HK-2 (cell line): ENCODE data around the gene CA6.
A peak's percentile ranks its signal among the peaks of the same experiment; 100 is the strongest.
"Not testable (repeated sequence)": the region's sequence is repeated elsewhere in the genome, so short reads cannot be mapped to it uniquely, and the experiment has no call there.

Source experiments
- DNase-seq: peaks from one replicate; pipeline ENCODE4 v3.0.0-alpha.2; 2018; ENCODE audit not compliant: unreplicated experiment

Gene CA6

GRCh38 chr1:8969937-8970336, 24.3 kb downstream of the CA6 start:
- DNase-seq = no peak

GRCh38 chr1:8970870-8971337, 25.2 kb downstream of the CA6 start:
- no peak for DNase-seq

- peak; percentile 30 for DNase-seq
These were observed 28.9 kb downstream of the CA6 start for GRCh38 chr1:8974551-8974950.

GRCh38 chr1:8976338-8976737, 30.7 kb downstream of the CA6 start:
- no peak for DNase-seq

- no peak for DNase-seq
These were observed 31.3 kb downstream of the CA6 start for GRCh38 chr1:8976896-8977450.

- no peak for DNase-seq
These were observed 35.0 kb downstream of the CA6 start for GRCh38 chr1:8980656-8981055.

- no peak for DNase-seq
These were observed 35.5 kb downstream of the CA6 start for GRCh38 chr1:8981169-8981568.

GRCh38 chr1:8984203-8984602, 38.5 kb downstream of the CA6 start:
- DNase-seq = no peak

- no peak for DNase-seq
These were observed 39.3 kb downstream of the CA6 start for GRCh38 chr1:8984990-8985389.

GRCh38 chr1:8985915-8986813, 40.5 kb downstream of the CA6 start:
- DNase-seq = peak; percentile 81

- no peak for DNase-seq
These were observed 41.1 kb downstream of the CA6 start for GRCh38 chr1:8986814-8987190.

GRCh38 chr1:8987881-8988617, 42.4 kb downstream of the CA6 start:
- peak; percentile 30 for DNase-seq

- no peak for DNase-seq
These were observed 42.9 kb downstream of the CA6 start for GRCh38 chr1:8988618-8988967.

GRCh38 chr1:8989061-8989460, 43.4 kb downstream of the CA6 start:
- no peak for DNase-seq

- no peak for DNase-seq
These were observed 44.2 kb downstream of the CA6 start for GRCh38 chr1:8989821-8990220.

- no peak for DNase-seq
These were observed 47.4 kb downstream of the CA6 start for GRCh38 chr1:8992936-8993687.

- DNase-seq = not testable (repeated sequence)
These were observed 48.5 kb downstream of the CA6 start for GRCh38 chr1:8993962-8994675.

- DNase-seq = not testable (repeated sequence)
These were observed 56.0 kb downstream of the CA6 start for GRCh38 chr1:9001534-9002214.

GRCh38 chr1:9002215-9002560, 56.5 kb downstream of the CA6 start:
- not testable (repeated sequence) for DNase-seq

GRCh38 chr1:9004031-9004699, 58.5 kb downstream of the CA6 start:
- no peak for DNase-seq
